HT-29 (cell line): ENCODE results near the gene TOMM34. TPM values are rescaled to one million over a fixed set of nuclear protein-coding genes. Genes with fewer than 3 reads are reported as not detected.
A peak's percentile ranks its signal among the peaks of the same experiment; 100 is the strongest.

Experiments
- DNase-seq: peaks from one replicate; pipeline ENCODE4 v3.0.0-alpha.2; 2015; ENCODE audit warnings: low spot score
- total RNA-seq: library from RNA; depleted of rRNA; stranded (reverse); fragments of >200 nt; shearing (Covaris generic); gene quantifications from 2 replicates; pipeline ENCODE4 v1.2.3, GENCODE V29; 2014; rRNA removed

The TOMM34 gene
- 80.5 and 85.2 TPM in 2 replicates for total RNA-seq

GRCh38 chr20:44960103-44960852 is at the start of gene TOMM34:
Gene TOMM34 (minus strand): TSS chr20:44960397. CDS start chr20:44960333, 64 bp downstream.
- peak; percentile 98 for DNase-seq

- DNase-seq, result no peak
These were observed 48.4 kb upstream of the TOMM34 start for GRCh38 chr20:45008521-45009049.

GRCh38 chr20:44997668-44998067 is 37.5 kb upstream of the TOMM34 start:
- no peak for DNase-seq

GRCh38 chr20:44997171-44997570 is 37.0 kb upstream of the TOMM34 start:
- no peak for DNase-seq

- DNase-seq, result no peak
These were observed 33.1 kb upstream of the TOMM34 start for GRCh38 chr20:44993343-44993742.

GRCh38 chr20:44990957-44991356 is 30.8 kb upstream of the TOMM34 start:
- no peak for DNase-seq

GRCh38 chr20:44990425-44990824 is 30.2 kb upstream of the TOMM34 start:
- DNase-seq, result no peak

- no peak for DNase-seq
These were observed 28.5 kb upstream of the TOMM34 start for GRCh38 chr20:44988631-44989171.

GRCh38 chr20:44983093-44983674 is 23.0 kb upstream of the TOMM34 start:
- no peak for DNase-seq

- no peak for DNase-seq
These were observed 21.7 kb upstream of the TOMM34 start for GRCh38 chr20:44981736-44982406.

- DNase-seq, result peak; percentile 80
These were observed 19.0 kb upstream of the TOMM34 start for GRCh38 chr20:44979090-44979621.

- DNase-seq, result no peak
These were observed 16.5 kb upstream of the TOMM34 start for GRCh38 chr20:44976698-44977097.

GRCh38 chr20:44973053-44973452 is 12.9 kb upstream of the TOMM34 start:
- no peak for DNase-seq

GRCh38 chr20:44970243-44970757 is 10.1 kb upstream of the TOMM34 start:
- no peak for DNase-seq

GRCh38 chr20:44969300-44969894 is 9.2 kb upstream of the TOMM34 start:
- DNase-seq, result no peak

GRCh38 chr20:44967207-44967807 is 7.1 kb upstream of the TOMM34 start:
- peak; percentile 45 for DNase-seq

GRCh38 chr20:44966030-44966961 is 6.1 kb upstream of the TOMM34 start, which contains the start of gene STK4:
Gene STK4 (plus strand): TSS chr20:44966512. CDS start chr20:44966569, 57 bp downstream.
- DNase-seq, result peak; percentile 98

GRCh38 chr20:44965651-44966029 is 5.4 kb upstream of the TOMM34 start:
- no peak for DNase-seq
